K562 (cell line): ENCODE results near the gene GSTA5. TPM values are rescaled to one million over a fixed set of nuclear protein-coding genes. Genes with fewer than 3 reads are reported as not detected.
"Not testable (repeated sequence)": the region's sequence is repeated elsewhere in the genome, so short reads cannot be mapped to it uniquely, and the experiment has no call there.

Source experiments
- ATAC-seq: fragments of 200-7000 bp; cut with Tn5 transposase; 3 replicates; pipeline ENCODE4 v1.9.1; 2020; ENCODE audit warnings: moderate library complexity
- BruUV-seq: library from RNA; stranded (reverse); fragments of 400-500 nt; replicated peaks from 2 replicates; lab custom pipeline; 2021; lab: Mats Ljungman, UMichigan
- CTCF ChIA-PET: fragments of 300-600 bp; formaldehyde crosslinking; extraction: SDS; loops from one replicate; lab custom pipeline; 2021; ENCODE audit warnings: low intra/inter-chr PET ratio; lab: Yijun Ruan, JAX
- POLR2A ChIA-PET: fragments of 300-600, 350-650 bp; sonication (Branson Sonifier 250); formaldehyde crosslinking; extraction: SDS; loops from one replicate; lab custom pipeline; 2021; ENCODE audit warnings: antibody characterized with exemption, inconsistent platforms; lab: Yijun Ruan, JAX
- DNase-seq, 4 experiments: peaks; one replicate each; pipeline versions ENCODE4 v3.0.0 to v3.0.0-alpha.2; 2011 to 2018; ENCODE audit warnings: low spot score in 3 of 4, mixed read lengths in 3 of 4; ENCODE audit errors: extremely low read depth in 1 of 4
- FAIRE-seq: peaks from 2 replicates; lab custom pipeline; 2011; peaks lifted over from hg19 to GRCh38; lab: Jason Lieb, UNC
- H2AFZ ChIP-seq: 2 replicates; pipeline ENCODE4 v1.6.0; 2011; ENCODE audit warnings: low read depth, low read length, control low read depth, inconsistent platforms
- H3K27ac ChIP-seq: fragments of 200-600 bp; 3 replicates; pipeline ENCODE4 v1.8.0; 2011; ENCODE audit warnings: low read depth, mild to moderate bottlenecking, control low read depth, inconsistent platforms, low read length, moderate library complexity, mixed read lengths; ENCODE audit errors: extremely low read depth
- H3K27me3 ChIP-seq, 2 experiments: fragments of 300-600 bp in 1 of 2; 2 replicates in 1 of 2; 3 replicates in 1 of 2; pipeline versions ENCODE4 v1.6.0 to v1.8.0; 2011; ENCODE audit warnings: inconsistent platforms in 2 of 2, low read length in 2 of 2, mild to moderate bottlenecking in 1 of 2, mixed read lengths in 1 of 2, moderate library complexity in 1 of 2; ENCODE audit not compliant: control insufficient read depth in 2 of 2, insufficient read depth in 2 of 2
- H3K36me3 ChIP-seq: fragments of 300-600 bp; 3 replicates; pipeline ENCODE4 v1.8.0; 2011; ENCODE audit warnings: mild to moderate bottlenecking, low read length, inconsistent platforms; ENCODE audit not compliant: control insufficient read depth, insufficient read depth
- H3K4me1 ChIP-seq, 2 experiments: fragments of 200-600 bp in 1 of 2; replicated peaks in 1 of 2; 2 replicates in 1 of 2; 3 replicates in 1 of 2; pipeline versions ENCODE4 v1.5.1 to v1.8.0; 2011; ENCODE audit warnings: inconsistent platforms in 2 of 2, low read length in 2 of 2, mild to moderate bottlenecking in 1 of 2, mixed read lengths in 1 of 2, moderate library complexity in 1 of 2; ENCODE audit not compliant: control insufficient read depth in 2 of 2, insufficient read depth in 2 of 2
- H3K4me2 ChIP-seq: 2 replicates; pipeline ENCODE4 v1.6.1; 2011; ENCODE audit warnings: low read length, control low read depth, inconsistent platforms, mixed read lengths; ENCODE audit not compliant: insufficient read depth
- H3K4me3 ChIP-seq: fragments of 200-600 bp; sonication (generic), shearing (Covaris generic); 2 replicates; pipeline ENCODE4 v1.5.1; 2016; ENCODE audit warnings: control low read depth, inconsistent platforms
- H3K79me2 ChIP-seq: fragments of 200-600 bp; 3 replicates; pipeline ENCODE4 v1.8.0; 2011; ENCODE audit warnings: low read length, inconsistent platforms; ENCODE audit not compliant: control insufficient read depth, insufficient read depth
- H3K9ac ChIP-seq, 2 experiments: 2 replicates each; pipeline versions ENCODE4 v1.6.0 to v1.6.1; 2011; ENCODE audit warnings: low read depth in 2 of 2, low read length in 2 of 2, control low read depth in 1 of 2, inconsistent platforms in 1 of 2, mild to moderate bottlenecking in 1 of 2, mixed read lengths in 1 of 2; ENCODE audit not compliant: insufficient read depth in 1 of 2
- H3K9me1 ChIP-seq: one replicate; pipeline ENCODE4 v1.6.0; 2011; ENCODE audit warnings: inconsistent platforms, mild to moderate bottlenecking, low read length, moderate library complexity; ENCODE audit not compliant: control insufficient read depth, insufficient read depth
- H3K9me3 ChIP-seq: replicated peaks from 2 replicates; pipeline ENCODE4 v1.5.1; 2011; ENCODE audit warnings: low read depth, low read length, inconsistent platforms; ENCODE audit not compliant: control insufficient read depth, insufficient read depth
- H4K20me1 ChIP-seq: replicated peaks from 2 replicates; pipeline ENCODE4 v1.6.1; 2011; ENCODE audit warnings: low read length, inconsistent platforms, mixed read lengths; ENCODE audit not compliant: control insufficient read depth, insufficient read depth
- HDAC2 ChIP-seq: fragments of 450-650 bp; IDR thresholded peaks from 2 replicates; pipeline ENCODE4 v1.6.1; 2016; ENCODE audit warnings: mild to moderate bottlenecking
- OTX1 ChIP-seq: fragments of 450-650 bp; formaldehyde crosslinking; IDR thresholded peaks from 2 replicates; pipeline ENCODE4 v1.4.0; 2022; ENCODE audit warnings: mild to moderate bottlenecking
- SP2 ChIP-seq: IDR thresholded peaks from 2 replicates; pipeline ENCODE4 v1.6.1; 2011; ENCODE audit warnings: mild to moderate bottlenecking, low read depth, low read length, moderate library complexity; ENCODE audit not compliant: poor library complexity, severe bottlenecking; ENCODE audit errors: extremely low read depth
- WGBS: fragments of 100-300 bp; shearing (Covaris generic); methylation state at CpG from one replicate; pipeline ENCODE4 v1.1.6; 2016; ENCODE audit warnings: low coverage, mixed read lengths; ENCODE audit not compliant: insufficient coverage; ENCODE audit errors: missing lambda C conversion rate; 5-methylcytosine and 5-hydroxymethylcytosine counted together
- in situ Hi-C: fragments of 300-500 bp; cut with MboI; formaldehyde crosslinking; loops from 4 replicates; pipeline ENCODE4 v1.15.0; 2018; ENCODE audit warnings: inconsistent platforms, mixed read lengths
- intact Hi-C: fragments of 100-400 bp; cut with micrococcal nuclease; formaldehyde crosslinking; loops from 2 replicates; pipeline ENCODE4 v1.14.2; 2022
- polyA plus RNA-seq, 8 experiments: library from polyadenylated mRNA; depleted of rRNA in 4 of 8; stranded (reverse) in 5 of 8; unstranded in 3 of 8; fragments of >200 nt; fragmentation: Nextera tagmentation in 2 of 8; fragmentation: Illumina TruSeq in 1 of 8; extraction: Ambion mirVana in 2 of 8; extraction: Trizol in 1 of 8; gene quantifications; 2 replicates each; pipeline versions ENCODE4 v1.2.1 to v1.2.3, GENCODE V29; 2011 to 2014; ENCODE audit warnings: inconsistent platforms in 1 of 8, missing spikeins in 1 of 8
- total RNA-seq, 7 experiments: library from RNA; depleted of rRNA in 6 of 7; stranded (reverse); fragments of >200 nt in 6 of 7; fragmentation: Illumina TruSeq in 2 of 7; extraction: Trizol in 2 of 7; gene quantifications; 2 replicates each; pipeline versions ENCODE4 v1.2.1 to v1.2.3, GENCODE V29; 2011 to 2021; ENCODE audit warnings: low replicate concordance in 1 of 7
- TF ChIP-seq, protein P1 (sequence below): sonication (generic); formaldehyde crosslinking; IDR thresholded peaks from 2 replicates; pipeline ENCODE4 v1.8.0; 2022; ENCODE audit warnings: mild to moderate bottlenecking, low read depth, missing genetic modification reagents
- TF ChIP-seq, protein P2 (sequence below): fragments of 450-650 bp; formaldehyde crosslinking; IDR thresholded peaks from 2 replicates; pipeline ENCODE4 v1.4.0; 2020; ENCODE audit warnings: mild to moderate bottlenecking, moderate library complexity

The GSTA5 gene
- total and polyA plus RNA-seq, 9 of the 15 experiments (the other 6 are each of a cell fraction or from before 2014, with no cell fraction given), result not detected

DNA sequence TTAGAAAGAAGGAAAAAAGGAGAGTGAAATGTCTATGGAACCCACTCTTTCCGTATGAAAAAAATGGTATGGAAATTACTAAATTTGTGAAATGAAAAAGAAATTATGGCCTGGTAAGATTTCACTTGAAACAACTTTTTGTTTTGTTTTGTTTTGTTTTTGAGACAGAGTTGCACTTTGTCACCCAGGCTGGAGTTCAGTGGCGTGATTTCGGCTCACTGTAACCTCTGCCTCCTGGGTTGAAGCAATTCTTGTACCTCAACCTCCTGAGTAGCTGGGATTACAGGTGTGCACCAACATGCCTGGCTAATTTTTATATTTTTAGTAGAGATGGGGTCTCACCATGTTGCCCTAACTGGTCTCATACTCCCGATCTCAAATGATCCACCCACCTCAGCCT, 17.8 kb upstream of the GSTA5 start:
- Histone ChIP-seq H3K9me3 (no peaks in the 10 kb centered on the region), H3K4me3 (no peak overlapping the region), H3K9me1 (no peaks in the 10 kb centered on the region), H3K4me2 (no peak overlapping the region), H2AFZ (no peak overlapping the region), H3K36me3 (no peaks in the 10 kb centered on the region), H3K79me2 (no peaks in the 10 kb centered on the region), H3K4me1 (no peaks in the 10 kb centered on the region), H3K9ac (no peak overlapping the region), H3K27me3 (peaks cover 9 to 14% of the 10 kb centered on the region in 2 experiments; a peak in 3 of 5 replicates), H4K20me1 (no peaks in the 10 kb centered on the region), H3K27ac (no peak overlapping the region)
- POLR2A ChIA-PET, result interaction anchor here (0.7 kb wide), 1 partner anchor 10 kb away, joined by 3 read pairs; no protein-coding TSS in a partner anchor
- CTCF ChIA-PET, result no interaction called here
- no TSS peak for BruUV-seq
- intact Hi-C loops, result no loop called here
- in situ Hi-C loops, result no loop called here
- DNase-seq, result no peak
- 2% methylated on average over 4 of the region's 4 CpGs for whole genome bisulfite sequencing
- ATAC-seq, result no peak
- TF ChIP-seq OTX1 (no peak), HDAC2 (no peak), SP2 (no peak)
- TF ChIP-seq, protein P1, sequence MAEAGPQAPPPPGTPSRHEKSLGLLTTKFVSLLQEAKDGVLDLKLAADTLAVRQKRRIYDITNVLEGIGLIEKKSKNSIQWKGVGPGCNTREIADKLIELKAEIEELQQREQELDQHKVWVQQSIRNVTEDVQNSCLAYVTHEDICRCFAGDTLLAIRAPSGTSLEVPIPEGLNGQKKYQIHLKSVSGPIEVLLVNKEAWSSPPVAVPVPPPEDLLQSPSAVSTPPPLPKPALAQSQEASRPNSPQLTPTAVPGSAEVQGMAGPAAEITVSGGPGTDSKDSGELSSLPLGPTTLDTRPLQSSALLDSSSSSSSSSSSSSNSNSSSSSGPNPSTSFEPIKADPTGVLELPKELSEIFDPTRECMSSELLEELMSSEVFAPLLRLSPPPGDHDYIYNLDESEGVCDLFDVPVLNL (CRISPR knock-in tag), result no peak
- TF ChIP-seq, protein P2, sequence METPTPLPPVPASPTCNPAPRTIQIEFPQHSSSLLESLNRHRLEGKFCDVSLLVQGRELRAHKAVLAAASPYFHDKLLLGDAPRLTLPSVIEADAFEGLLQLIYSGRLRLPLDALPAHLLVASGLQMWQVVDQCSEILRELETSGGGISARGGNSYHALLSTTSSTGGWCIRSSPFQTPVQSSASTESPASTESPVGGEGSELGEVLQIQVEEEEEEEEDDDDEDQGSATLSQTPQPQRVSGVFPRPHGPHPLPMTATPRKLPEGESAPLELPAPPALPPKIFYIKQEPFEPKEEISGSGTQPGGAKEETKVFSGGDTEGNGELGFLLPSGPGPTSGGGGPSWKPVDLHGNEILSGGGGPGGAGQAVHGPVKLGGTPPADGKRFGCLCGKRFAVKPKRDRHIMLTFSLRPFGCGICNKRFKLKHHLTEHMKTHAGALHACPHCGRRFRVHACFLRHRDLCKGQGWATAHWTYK (CRISPR knock-in tag), result no peak
- FAIRE-seq, result no peak

DNA sequence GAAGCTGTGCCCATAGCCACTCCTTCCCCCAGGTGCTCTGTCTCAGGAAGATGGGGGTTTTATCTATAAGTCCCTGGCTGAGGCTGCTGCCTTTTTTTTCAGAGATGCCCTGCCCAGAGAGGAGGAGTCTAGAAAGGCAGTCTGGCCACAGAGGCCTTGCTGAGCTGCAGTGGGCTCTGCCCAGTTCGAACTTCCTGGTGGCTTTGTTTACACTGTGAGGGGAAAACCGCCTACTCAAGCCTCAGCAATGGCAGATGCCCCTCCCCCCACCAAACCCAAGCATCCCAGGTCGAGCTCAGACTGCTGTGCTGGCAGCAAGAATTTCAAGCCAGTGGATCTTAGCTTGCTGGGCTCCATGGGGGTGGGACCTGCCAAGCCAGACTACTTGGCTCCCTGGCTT, 15.5 kb upstream of the GSTA5 start:
- H3K4me2 ChIP-seq, H3K36me3 ChIP-seq, H3K27ac ChIP-seq, H2AFZ ChIP-seq, BruUV-seq, H3K79me2 ChIP-seq, H3K4me1 ChIP-seq, intact Hi-C loops, CTCF ChIA-PET, in situ Hi-C loops, H3K9me1 ChIP-seq, H3K9me3 ChIP-seq, H4K20me1 ChIP-seq, H3K9ac ChIP-seq, ATAC-seq, DNase-seq, FAIRE-seq, H3K4me3 ChIP-seq, POLR2A ChIA-PET: not testable (repeated sequence)
- peaks cover 9 to 14% of the 10 kb centered on the region in 2 experiments; a peak in 3 of 5 replicates for H3K27me3 ChIP-seq
- 0% methylated on average over 3 of the region's 3 CpGs for WGBS
